ENCODE data around the gene SLA2.

The SLA2 gene

DNA sequence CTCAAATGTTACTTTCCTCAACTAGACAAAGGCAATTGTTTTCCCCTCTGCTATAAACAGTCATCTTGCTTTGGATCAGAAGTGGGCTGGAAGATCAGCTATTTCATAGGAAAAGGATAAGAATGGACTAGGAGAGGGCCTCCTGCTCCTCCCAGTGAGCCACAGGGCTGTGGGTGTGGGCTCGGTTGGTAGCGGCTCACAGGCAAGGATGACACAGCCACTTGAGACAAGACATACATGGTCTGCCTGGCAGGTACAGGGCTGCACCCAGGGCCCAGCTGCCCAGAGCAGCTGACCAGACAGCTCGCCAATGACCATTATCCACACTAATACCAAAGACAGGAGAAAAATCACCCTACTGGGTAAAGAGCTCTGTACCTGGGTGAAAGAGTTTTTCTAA is 9.0 kb upstream of the SLA2 start:
- ATAC-seq: no peak
- TF ChIP-seq ESRRG (CRISPR knock-in tag; IDR thresholded peaks at IDR 0.05) (no peak), POU6F1 (CRISPR knock-in tag; IDR thresholded peaks at IDR 0.05; ENCODE audit: borderline replicate concordance, low read depth) (no peak), TSHZ2 (CRISPR knock-in tag; IDR thresholded peaks at IDR 0.05) (no peak), ISL1 (CRISPR knock-in tag; IDR thresholded peaks at IDR 0.05) (no peak)

DNA sequence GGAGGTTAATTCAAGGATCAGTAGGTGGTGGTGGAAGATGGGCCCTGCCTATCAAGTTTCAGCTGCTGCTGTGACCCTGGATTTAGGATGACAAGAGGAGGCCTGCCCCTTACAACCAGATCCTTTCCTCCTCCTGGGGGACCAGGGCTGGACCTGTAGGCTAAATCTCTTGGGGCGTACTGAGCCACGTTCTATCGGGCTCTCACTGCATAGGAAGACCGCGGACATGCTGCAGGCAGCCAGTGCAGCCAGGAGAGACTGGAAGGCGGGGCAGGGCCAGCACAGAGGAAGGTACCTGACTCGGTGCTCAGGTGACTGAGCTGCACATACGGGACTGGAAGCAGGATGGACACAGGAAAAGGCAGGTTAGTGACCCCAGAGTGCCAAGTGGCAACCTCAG is 8.5 kb upstream of the SLA2 start:
- TF ChIP-seq ZFP30 (CRISPR knock-in tag; IDR thresholded peaks at IDR 0.05) (no peak), CSRNP3 (CRISPR knock-in tag; IDR thresholded peaks at IDR 0.05) (no peak), CREB5 (CRISPR knock-in tag; IDR thresholded peaks at IDR 0.05; ENCODE audit: low read depth) (no peak), PATZ1 (CRISPR knock-in tag; IDR thresholded peaks at IDR 0.05; ENCODE audit: borderline replicate concordance) (no peak), ZNF565 (CRISPR knock-in tag; conservative IDR thresholded peaks at IDR 0.05; ENCODE audit: low read depth) (no peak), ARNTL (CRISPR knock-in tag; IDR thresholded peaks at IDR 0.05; ENCODE audit: borderline replicate concordance, low read depth) (no peak), SNAI2 (CRISPR knock-in tag; IDR thresholded peaks at IDR 0.05) (no peak), ISL1 (CRISPR knock-in tag; IDR thresholded peaks at IDR 0.05) (no peak), RARB (CRISPR knock-in tag; IDR thresholded peaks at IDR 0.05) (no peak), OSR1 (CRISPR knock-in tag; IDR thresholded peaks at IDR 0.05) (no peak), CSDC2 (CRISPR knock-in tag; IDR thresholded peaks at IDR 0.05) (no peak), TCF4 (CRISPR knock-in tag; IDR thresholded peaks at IDR 0.05; ENCODE audit: borderline replicate concordance) (no peak), ESRRG (CRISPR knock-in tag; IDR thresholded peaks at IDR 0.05) (no peak), ZFP3 (CRISPR knock-in tag; IDR thresholded peaks at IDR 0.05) (no peak), ZNF70 (CRISPR knock-in tag; IDR thresholded peaks at IDR 0.05) (no peak), BACH2 (CRISPR knock-in tag; IDR thresholded peaks at IDR 0.05; ENCODE audit: borderline replicate concordance) (no peak), ZC3H10 (CRISPR knock-in tag; IDR thresholded peaks at IDR 0.05) (no peak)
- ATAC-seq: no peak

DNA sequence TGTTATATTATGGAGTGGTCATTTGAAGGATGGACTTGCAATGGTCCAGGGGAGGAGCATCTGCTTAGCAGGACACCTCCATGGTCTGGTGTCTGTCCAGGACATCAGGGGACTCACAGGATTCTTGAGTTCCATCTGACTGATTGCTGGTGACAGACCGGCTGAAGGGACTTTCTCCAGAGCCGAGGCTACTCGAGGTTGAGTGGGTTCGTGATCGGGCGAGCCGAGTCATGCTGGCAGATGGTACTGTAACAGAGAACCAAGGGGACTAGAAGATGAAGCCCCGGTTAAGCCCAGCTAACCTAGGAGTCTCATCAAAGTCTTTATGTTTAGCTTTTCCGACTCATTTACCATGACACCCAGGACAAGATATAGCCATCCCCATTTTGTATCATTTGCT is 7.5 kb upstream of the SLA2 start:
- ATAC-seq: no peak
- no peak for TF ChIP-seq ARNTL (CRISPR knock-in tag; IDR thresholded peaks at IDR 0.05; ENCODE audit: borderline replicate concordance, low read depth)
- no peak for TF ChIP-seq ZNF70 (CRISPR knock-in tag; IDR thresholded peaks at IDR 0.05)
- TF ChIP-seq ZFP3 (CRISPR knock-in tag; IDR thresholded peaks at IDR 0.05): no peak
- no peak for TF ChIP-seq ISL1 (CRISPR knock-in tag; IDR thresholded peaks at IDR 0.05)
- no peak for TF ChIP-seq SNAI2 (CRISPR knock-in tag; IDR thresholded peaks at IDR 0.05)
- TF ChIP-seq CREB5 (CRISPR knock-in tag; IDR thresholded peaks at IDR 0.05; ENCODE audit: low read depth): no peak
- TF ChIP-seq RARB (CRISPR knock-in tag; IDR thresholded peaks at IDR 0.05): no peak
- TF ChIP-seq TOX (CRISPR knock-in tag; IDR thresholded peaks at IDR 0.05; ENCODE audit: borderline replicate concordance): no peak
- no peak for TF ChIP-seq ZNF8 (CRISPR knock-in tag; IDR thresholded peaks at IDR 0.05)
- no peak for TF ChIP-seq POU6F1 (CRISPR knock-in tag; IDR thresholded peaks at IDR 0.05; ENCODE audit: borderline replicate concordance, low read depth)
- TF ChIP-seq PATZ1 (CRISPR knock-in tag; IDR thresholded peaks at IDR 0.05; ENCODE audit: borderline replicate concordance): no peak
- TF ChIP-seq ZFP30 (CRISPR knock-in tag; IDR thresholded peaks at IDR 0.05): no peak
- TF ChIP-seq PPARA (CRISPR knock-in tag; IDR thresholded peaks at IDR 0.05; ENCODE audit: borderline replicate concordance): no peak

Data from SK-N-SH treated with all-trans-retinoic acid at 6 μM for 48 hours (cell line).